DND-41 (cell line): ENCODE results near the gene CYSLTR2.

ENCODE experiments used
- ATAC-seq: fragments of 200-7000 bp; cut with Tn5 transposase; 3 replicates; pipeline ENCODE4 v1.9.1; 2021; ENCODE audit warnings: low read depth; ENCODE audit not compliant: insufficient read depth
- DNase-seq: peaks from one replicate; pipeline ENCODE4 v3.0.0-alpha.2; 2020
- H2AFZ ChIP-seq: 2 replicates; pipeline ENCODE4 v1.6.0; 2012; ENCODE audit warnings: low read depth, low read length
- H3K27ac ChIP-seq: 2 replicates; pipeline ENCODE4 v1.5.1; 2012; ENCODE audit warnings: low read length, inconsistent platforms
- H3K27me3 ChIP-seq: fragments of 200-600 bp; sonication (generic); 2 replicates; pipeline ENCODE4 v1.6.0; 2012; ENCODE audit warnings: low read length, mild to moderate bottlenecking, inconsistent platforms; ENCODE audit not compliant: insufficient read depth, poor library complexity
- H3K36me3 ChIP-seq: 2 replicates; pipeline ENCODE4 v1.5.1; 2012; ENCODE audit warnings: low read length, inconsistent platforms; ENCODE audit not compliant: insufficient read depth
- H3K4me1 ChIP-seq: 2 replicates; pipeline ENCODE4 v1.5.1; 2012; ENCODE audit warnings: mild to moderate bottlenecking, low read length; ENCODE audit not compliant: insufficient read depth
- H3K4me2 ChIP-seq: 2 replicates; pipeline ENCODE4 v1.6.0; 2012; ENCODE audit warnings: mild to moderate bottlenecking, moderate library complexity, low read length, inconsistent platforms; ENCODE audit not compliant: insufficient read depth
- H3K4me3 ChIP-seq, 2 experiments: fragments of 200-600 bp in 1 of 2; shearing (Covaris generic) in 1 of 2; 2 replicates each; pipeline ENCODE4 v1.5.1; 2012 to 2016; ENCODE audit warnings: inconsistent platforms in 2 of 2, low read length in 2 of 2, mild to moderate bottlenecking in 2 of 2, low read depth in 1 of 2, moderate library complexity in 1 of 2
- H3K79me2 ChIP-seq: 2 replicates; pipeline ENCODE4 v1.6.0; 2012; ENCODE audit warnings: low read length, inconsistent platforms; ENCODE audit not compliant: insufficient read depth
- H3K9ac ChIP-seq: 2 replicates; pipeline ENCODE4 v1.6.0; 2012; ENCODE audit warnings: low read depth, mild to moderate bottlenecking, inconsistent platforms, low read length, moderate library complexity
- H3K9me3 ChIP-seq: 2 replicates; pipeline ENCODE4 v1.5.1; 2012; ENCODE audit warnings: low read length, moderate library complexity, mild to moderate bottlenecking, inconsistent platforms; ENCODE audit not compliant: insufficient read depth, severe bottlenecking
- H4K20me1 ChIP-seq: 2 replicates; pipeline ENCODE4 v1.6.0; 2012; ENCODE audit warnings: low read length; ENCODE audit not compliant: insufficient read depth
- EZH2 ChIP-seq: IDR thresholded peaks from 3 replicates; pipeline ENCODE4 v1.6.1; 2012; ENCODE audit warnings: borderline replicate concordance, low read depth, mild to moderate bottlenecking, moderate library complexity, low read length, inconsistent platforms; ENCODE audit not compliant: severe bottlenecking
- TF ChIP-seq, protein P1 (sequence below): IDR thresholded peaks from 2 replicates; pipeline ENCODE4 v1.5.1; 2012; ENCODE audit warnings: borderline replicate concordance, low read length, moderate library complexity, mild to moderate bottlenecking; ENCODE audit not compliant: poor library complexity, severe bottlenecking; ENCODE audit errors: extremely low read depth

The CYSLTR2 gene

DNA sequence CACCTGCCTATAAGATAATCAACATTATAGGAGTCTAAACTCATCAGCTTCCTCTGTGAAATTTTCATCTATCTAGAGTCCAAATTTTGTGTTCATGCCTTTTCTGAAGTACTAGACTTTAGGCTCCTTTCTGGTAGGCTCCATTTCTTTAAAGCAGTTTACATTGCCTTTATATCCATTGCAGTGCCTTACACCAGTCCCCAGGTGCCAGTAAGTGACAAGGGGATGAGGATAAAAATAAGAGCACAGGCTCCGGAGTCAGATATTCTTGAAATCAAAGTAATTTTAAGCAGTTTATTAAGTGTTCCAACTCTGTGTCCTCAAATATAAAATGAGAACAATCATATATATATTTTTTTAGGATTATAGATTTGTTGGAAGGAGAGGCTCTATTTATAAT lies 10.6 kb upstream of the CYSLTR2 start:
- no peak overlapping the region for H2AFZ ChIP-seq
- H3K27ac ChIP-seq = no peak overlapping the region
- H3K4me3 ChIP-seq = no peak overlapping the region
- H3K9ac ChIP-seq = no peak overlapping the region
- peaks cover 3% of the 10 kb centered on the region for H3K9me3 ChIP-seq
- DNase-seq (no peak), ATAC-seq (no peak)
- H3K4me2 ChIP-seq = no peak overlapping the region
- no peaks in the 10 kb centered on the region for H4K20me1 ChIP-seq
- no peaks in the 10 kb centered on the region for H3K79me2 ChIP-seq
- H3K36me3 ChIP-seq = no peaks in the 10 kb centered on the region
- no peak for TF ChIP-seq EZH2
- TF ChIP-seq, protein P1, sequence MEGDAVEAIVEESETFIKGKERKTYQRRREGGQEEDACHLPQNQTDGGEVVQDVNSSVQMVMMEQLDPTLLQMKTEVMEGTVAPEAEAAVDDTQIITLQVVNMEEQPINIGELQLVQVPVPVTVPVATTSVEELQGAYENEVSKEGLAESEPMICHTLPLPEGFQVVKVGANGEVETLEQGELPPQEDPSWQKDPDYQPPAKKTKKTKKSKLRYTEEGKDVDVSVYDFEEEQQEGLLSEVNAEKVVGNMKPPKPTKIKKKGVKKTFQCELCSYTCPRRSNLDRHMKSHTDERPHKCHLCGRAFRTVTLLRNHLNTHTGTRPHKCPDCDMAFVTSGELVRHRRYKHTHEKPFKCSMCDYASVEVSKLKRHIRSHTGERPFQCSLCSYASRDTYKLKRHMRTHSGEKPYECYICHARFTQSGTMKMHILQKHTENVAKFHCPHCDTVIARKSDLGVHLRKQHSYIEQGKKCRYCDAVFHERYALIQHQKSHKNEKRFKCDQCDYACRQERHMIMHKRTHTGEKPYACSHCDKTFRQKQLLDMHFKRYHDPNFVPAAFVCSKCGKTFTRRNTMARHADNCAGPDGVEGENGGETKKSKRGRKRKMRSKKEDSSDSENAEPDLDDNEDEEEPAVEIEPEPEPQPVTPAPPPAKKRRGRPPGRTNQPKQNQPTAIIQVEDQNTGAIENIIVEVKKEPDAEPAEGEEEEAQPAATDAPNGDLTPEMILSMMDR = peak; percentile 21
- H3K27me3 ChIP-seq = no peaks in the 10 kb centered on the region
- H3K4me1 ChIP-seq = no peaks in the 10 kb centered on the region

DNA sequence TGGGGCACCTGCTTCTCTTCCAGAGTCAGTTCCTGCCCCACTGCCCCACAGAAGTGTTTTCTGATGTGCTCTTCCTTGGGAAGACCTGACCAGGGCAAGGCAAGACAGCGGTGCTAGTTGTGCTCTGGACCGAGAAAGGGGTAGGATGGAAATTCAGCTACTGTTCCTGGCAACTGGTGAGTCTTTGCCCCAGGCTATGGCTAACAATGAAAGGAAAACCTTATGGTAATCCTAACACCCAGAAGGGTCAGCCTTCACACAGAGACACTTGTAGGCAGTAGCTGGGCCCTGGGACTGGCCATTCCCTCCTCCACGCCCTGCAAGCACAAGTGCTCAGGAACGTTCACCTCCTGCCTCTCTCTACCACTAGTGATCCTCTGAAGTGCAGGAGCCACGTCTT lies 9.6 kb upstream of the CYSLTR2 start:
- no peak for DNase-seq
- no peak overlapping the region for H3K4me3 ChIP-seq
- H3K9ac ChIP-seq = no peak overlapping the region
- H3K79me2 ChIP-seq = no peaks in the 10 kb centered on the region
- H4K20me1 ChIP-seq = no peaks in the 10 kb centered on the region
- H3K27me3 ChIP-seq = no peaks in the 10 kb centered on the region
- no peaks in the 10 kb centered on the region for H3K9me3 ChIP-seq
- TF ChIP-seq, protein P1 = no peak
- no peak for TF ChIP-seq EZH2
- no peak overlapping the region for H3K4me2 ChIP-seq
- H3K4me1 ChIP-seq = no peaks in the 10 kb centered on the region
- no peak overlapping the region for H2AFZ ChIP-seq
- H3K36me3 ChIP-seq = no peaks in the 10 kb centered on the region
- H3K27ac ChIP-seq = no peak overlapping the region
- no peak for ATAC-seq

DNA sequence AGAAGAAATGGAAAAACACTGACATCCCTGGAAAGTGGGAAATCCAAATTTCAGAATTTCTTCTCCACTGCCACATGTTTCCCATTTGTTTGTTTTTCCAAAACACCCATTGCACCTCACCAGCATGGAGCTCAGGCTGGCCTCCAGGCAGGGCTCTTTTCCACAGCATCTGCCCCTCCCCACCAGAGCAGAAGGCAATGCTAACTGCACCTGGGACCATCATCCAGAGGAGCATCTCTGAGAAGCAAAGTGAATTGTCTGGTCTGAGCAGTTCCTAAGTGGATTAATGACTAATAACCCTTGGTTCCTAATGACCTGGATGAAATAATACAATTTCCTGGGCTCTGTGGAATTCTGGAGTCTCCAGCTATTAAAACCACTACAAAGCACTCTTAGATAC lies 8.8 kb upstream of the CYSLTR2 start:
- no peaks in the 10 kb centered on the region for H4K20me1 ChIP-seq
- no peak overlapping the region for H3K4me2 ChIP-seq
- TF ChIP-seq, protein P1 = no peak
- no peak for TF ChIP-seq EZH2
- no peaks in the 10 kb centered on the region for H3K36me3 ChIP-seq
- H3K4me3 ChIP-seq = no peak overlapping the region
- no peaks in the 10 kb centered on the region for H3K27me3 ChIP-seq
- ATAC-seq = no peak
- no peak overlapping the region for H3K27ac ChIP-seq
- no peaks in the 10 kb centered on the region for H3K9me3 ChIP-seq
- H3K79me2 ChIP-seq = no peaks in the 10 kb centered on the region
- no peak overlapping the region for H3K9ac ChIP-seq
- no peak for DNase-seq
- no peaks in the 10 kb centered on the region for H3K4me1 ChIP-seq
- no peak overlapping the region for H2AFZ ChIP-seq

DNA sequence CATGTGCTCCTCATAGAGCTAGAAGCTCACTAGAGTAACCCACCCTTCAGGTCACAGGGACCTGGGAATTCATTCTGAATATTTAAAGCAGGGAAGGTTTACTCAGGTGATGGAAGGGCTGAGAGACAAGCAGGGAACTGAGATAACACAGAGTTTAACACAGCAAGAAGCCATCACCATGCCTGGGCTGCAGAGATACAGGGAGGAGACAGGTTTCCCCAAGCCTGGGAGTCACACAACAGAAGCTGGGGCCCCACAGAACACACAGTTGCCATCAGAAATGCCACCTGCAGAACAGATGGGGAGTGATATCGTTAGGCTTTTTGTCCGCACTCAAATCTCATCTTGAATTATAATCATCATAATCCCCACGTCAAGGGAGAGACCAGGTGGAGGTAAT lies 7.9 kb upstream of the CYSLTR2 start:
- no peaks in the 10 kb centered on the region for H3K79me2 ChIP-seq
- no peak overlapping the region for H3K27ac ChIP-seq
- no peaks in the 10 kb centered on the region for H3K4me1 ChIP-seq
- TF ChIP-seq, protein P1 = no peak
- TF ChIP-seq EZH2 = no peak
- no peaks in the 10 kb centered on the region for H3K9me3 ChIP-seq
- H3K27me3 ChIP-seq = no peaks in the 10 kb centered on the region
- no peak overlapping the region for H3K4me3 ChIP-seq
- ATAC-seq = peak; percentile 56
- no peak overlapping the region for H3K4me2 ChIP-seq
- no peak for DNase-seq
- no peaks in the 10 kb centered on the region for H3K36me3 ChIP-seq
- no peak overlapping the region for H3K9ac ChIP-seq
- H2AFZ ChIP-seq = no peak overlapping the region
- H4K20me1 ChIP-seq = no peaks in the 10 kb centered on the region
